ENCODE results near the gene SLC39A6. TPM values are rescaled to one million over a fixed set of nuclear protein-coding genes. Genes with fewer than 3 reads are reported as not detected.
A peak's percentile ranks its signal among the peaks of the same experiment; 100 is the strongest.
"Not testable (repeated sequence)": the region's sequence is repeated elsewhere in the genome, so short reads cannot be mapped to it uniquely, and the experiment has no call there.

The SLC39A6 gene
- total RNA-seq, 4 donors from 2014 or later: 15.4 to 55.2 (median 43.6) TPM

DNA sequence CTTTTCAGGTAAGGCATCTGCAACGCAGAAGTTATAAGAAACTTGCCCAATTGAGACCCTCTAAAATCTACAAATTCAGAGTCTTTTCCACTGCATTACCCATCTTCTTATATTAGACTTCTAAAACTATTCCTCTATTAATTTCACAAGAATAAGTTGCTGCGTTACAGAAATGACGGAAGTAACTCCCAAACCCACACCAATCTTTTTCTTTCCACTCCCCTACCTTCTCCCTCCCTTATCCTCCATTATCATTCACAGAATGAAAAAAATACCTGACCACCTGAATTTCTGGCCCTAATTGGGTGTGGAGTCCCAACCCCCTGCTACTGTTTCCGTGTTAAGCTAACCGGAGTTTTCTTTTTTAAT lies 62.5 kb downstream of the SLC39A6 start:
- H3K27me3 ChIP-seq: peaks cover 0 to 5% (median 0%) of the 10 kb centered on the region in 4 donors
- TF ChIP-seq, protein P1, sequence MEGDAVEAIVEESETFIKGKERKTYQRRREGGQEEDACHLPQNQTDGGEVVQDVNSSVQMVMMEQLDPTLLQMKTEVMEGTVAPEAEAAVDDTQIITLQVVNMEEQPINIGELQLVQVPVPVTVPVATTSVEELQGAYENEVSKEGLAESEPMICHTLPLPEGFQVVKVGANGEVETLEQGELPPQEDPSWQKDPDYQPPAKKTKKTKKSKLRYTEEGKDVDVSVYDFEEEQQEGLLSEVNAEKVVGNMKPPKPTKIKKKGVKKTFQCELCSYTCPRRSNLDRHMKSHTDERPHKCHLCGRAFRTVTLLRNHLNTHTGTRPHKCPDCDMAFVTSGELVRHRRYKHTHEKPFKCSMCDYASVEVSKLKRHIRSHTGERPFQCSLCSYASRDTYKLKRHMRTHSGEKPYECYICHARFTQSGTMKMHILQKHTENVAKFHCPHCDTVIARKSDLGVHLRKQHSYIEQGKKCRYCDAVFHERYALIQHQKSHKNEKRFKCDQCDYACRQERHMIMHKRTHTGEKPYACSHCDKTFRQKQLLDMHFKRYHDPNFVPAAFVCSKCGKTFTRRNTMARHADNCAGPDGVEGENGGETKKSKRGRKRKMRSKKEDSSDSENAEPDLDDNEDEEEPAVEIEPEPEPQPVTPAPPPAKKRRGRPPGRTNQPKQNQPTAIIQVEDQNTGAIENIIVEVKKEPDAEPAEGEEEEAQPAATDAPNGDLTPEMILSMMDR (IDR thresholded peaks at IDR 0.05): no peak
- no peak for TF ChIP-seq POLR2A (IDR thresholded peaks at IDR 0.05)
- 0 to 2% methylated on average over 5 of the region's 5 CpGs for WGBS, 2 donors
- peak overlapping the region; percentile 86 to 96 (median 94) for H3K27ac ChIP-seq
- no peaks in the 10 kb centered on the region for H3K9me3 ChIP-seq
- intact Hi-C loops (cut with DNase I): no loop called here
- H3K36me3 ChIP-seq: peaks cover 0 to 5% (median 0%) of the 10 kb centered on the region in 3 donors
- no peak for DNase-seq
- H3K4me1 ChIP-seq: peaks cover 7 to 24% (median 9%) of the 10 kb centered on the region in 3 donors
- peak overlapping the region; percentile 60 to 97 (median 86) for H3K4me3 ChIP-seq

DNA sequence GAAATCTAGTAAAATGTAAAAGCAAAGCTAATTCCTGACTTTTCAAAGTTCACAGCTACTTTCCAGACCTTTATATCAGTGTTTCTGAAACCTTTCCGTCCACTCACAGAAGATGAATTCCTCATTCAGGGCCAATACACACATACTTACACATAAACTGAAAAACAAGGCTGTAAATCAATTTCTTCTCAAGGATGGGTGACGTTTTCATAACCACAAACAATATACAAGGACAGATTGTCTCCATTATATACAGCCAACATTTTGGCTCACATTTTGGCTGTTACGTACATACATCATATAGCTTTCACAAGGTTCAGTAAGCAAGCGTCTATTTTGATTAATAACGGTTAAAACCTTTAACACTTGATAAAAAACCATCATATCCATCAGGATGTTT lies 63.1 kb downstream of the SLC39A6 start:
- no peak for TF ChIP-seq POLR2A (IDR thresholded peaks at IDR 0.05)
- Histone ChIP-seq H3K9me3 (no peaks in the 10 kb centered on the region), H3K36me3 (peaks cover 0 to 5% (median 0%) of the 10 kb centered on the region in 3 donors), H3K27me3 (peaks cover 0 to 5% (median 0%) of the 10 kb centered on the region in 4 donors), H3K4me1 (peaks cover 7 to 24% (median 9%) of the 10 kb centered on the region in 3 donors), H3K27ac (peak overlapping the region in 1 of 4 donors; percentile 96), H3K4me3 (peak overlapping the region; percentile 60 to 97 (median 86))
- WGBS, 2 donors: 22 to 39% methylated on average over 5 of the region's 5 CpGs
- intact Hi-C loops (cut with DNase I): no loop called here
- no peak for DNase-seq

DNA sequence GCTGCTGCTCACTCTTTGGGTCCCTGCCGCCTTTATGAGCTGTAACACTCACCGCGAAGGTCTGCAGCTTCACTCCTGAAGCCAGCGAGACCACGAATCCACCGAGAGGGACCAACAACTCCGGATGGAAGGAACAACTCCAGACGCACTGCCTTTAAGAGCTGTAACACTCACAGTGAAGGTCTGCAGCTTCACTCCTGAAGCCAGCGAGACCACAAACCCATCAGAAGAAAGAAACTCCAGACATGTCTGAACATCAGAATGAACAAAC lies 64.4 kb downstream of the SLC39A6 start:
- intact Hi-C loops (cut with DNase I); H3K9me3 ChIP-seq; H3K27ac ChIP-seq; DNase-seq; H3K27me3 ChIP-seq; H3K4me3 ChIP-seq; H3K36me3 ChIP-seq: not testable (repeated sequence)
- H3K4me1 ChIP-seq: peaks cover 7 to 24% (median 9%) of the 10 kb centered on the region in 3 donors
- WGBS, 2 donors: 89 to 95% methylated on average over 6 to 9 of the region's 9 CpGs

DNA sequence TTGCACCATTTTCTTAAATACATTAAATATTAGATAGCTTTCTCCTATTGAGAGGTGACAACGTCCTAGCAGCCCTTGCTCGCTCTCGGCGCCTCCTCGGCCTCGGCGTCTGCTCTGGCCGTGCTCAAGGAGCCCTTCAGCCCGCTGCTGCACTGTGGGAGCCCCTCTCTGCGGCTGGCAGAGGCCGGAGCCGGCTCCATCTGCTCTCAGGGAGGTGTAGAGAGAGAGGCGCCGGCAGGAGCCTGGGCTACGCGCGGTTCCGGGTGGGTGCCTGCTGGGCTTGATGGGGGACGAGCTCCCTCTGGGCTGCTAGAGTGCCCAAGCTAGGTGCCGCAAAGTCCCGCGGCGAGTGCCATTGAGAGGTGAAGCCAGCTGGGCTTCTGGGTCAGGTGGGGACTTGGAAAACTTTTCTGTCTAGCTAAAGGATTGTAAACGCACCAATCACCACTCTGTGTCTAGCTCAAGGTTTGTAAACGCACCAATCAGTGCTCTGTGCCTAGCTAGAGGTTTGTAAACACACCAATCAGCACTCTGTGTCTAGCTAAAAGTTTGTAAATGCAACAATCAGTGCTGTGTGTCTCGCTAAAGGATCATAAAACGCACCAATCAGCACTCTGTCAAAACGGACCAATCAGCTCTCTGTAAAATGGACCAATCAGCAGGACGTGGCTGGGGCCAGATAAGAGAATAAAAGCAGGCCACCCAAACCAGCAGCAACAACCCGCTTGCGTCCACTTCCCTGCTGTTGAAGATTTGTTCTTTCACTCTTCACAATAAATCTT lies 64.9 kb downstream of the SLC39A6 start:
- no peak overlapping the region for H3K27ac ChIP-seq
- no peaks in the 10 kb centered on the region for H3K9me3 ChIP-seq
- intact Hi-C loops (cut with DNase I): no loop called here
- no peak for TF ChIP-seq POLR2A (IDR thresholded peaks at IDR 0.05)
- TF ChIP-seq, protein P1 (IDR thresholded peaks at IDR 0.05): no peak
- peaks cover 7 to 24% (median 9%) of the 10 kb centered on the region in 3 donors for H3K4me1 ChIP-seq
- H3K4me3 ChIP-seq: no peak overlapping the region
- DNase-seq: no peak
- peaks cover 0 to 5% (median 0%) of the 10 kb centered on the region in 3 donors for H3K36me3 ChIP-seq
- 96 to 97% methylated on average over 13 to 27 of the region's 31 CpGs for WGBS, 2 donors
- H3K27me3 ChIP-seq: no peaks in the 10 kb centered on the region

DNA sequence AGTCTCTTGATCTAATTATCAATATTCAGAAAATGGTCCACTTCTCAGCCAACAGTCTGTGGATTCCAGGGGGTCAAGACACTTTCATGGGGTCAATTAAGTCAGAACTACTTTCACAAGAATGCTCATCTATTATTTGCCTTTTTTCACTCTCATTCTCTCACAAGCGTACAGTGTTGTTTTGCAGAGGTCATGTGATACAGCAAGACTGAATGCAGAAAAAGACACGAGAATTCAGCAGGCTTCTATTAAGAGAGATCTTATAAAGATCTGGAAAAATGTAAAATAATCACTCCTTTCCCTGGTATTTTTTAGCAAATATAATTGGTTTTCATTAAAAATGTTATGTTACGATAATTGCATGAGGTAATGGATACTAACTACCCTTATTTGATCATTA lies 70.5 kb downstream of the SLC39A6 start:
- H3K4me1 ChIP-seq: no peaks in the 10 kb centered on the region
- intact Hi-C loops (cut with DNase I): no loop called here
- H3K9me3 ChIP-seq: no peaks in the 10 kb centered on the region
- H3K27me3 ChIP-seq: no peaks in the 10 kb centered on the region
- H3K36me3 ChIP-seq: no peaks in the 10 kb centered on the region
- DNase-seq: no peak
- WGBS, 2 donors: 92 to 93% methylated on average over 3 of the region's 3 CpGs
- H3K4me3 ChIP-seq: no peak overlapping the region
- TF ChIP-seq, protein P1 (IDR thresholded peaks at IDR 0.05): no peak
- no peak for TF ChIP-seq POLR2A (IDR thresholded peaks at IDR 0.05)
- H3K27ac ChIP-seq: no peak overlapping the region

Other genes with a start within 250 kb of the SLC39A6 start
- 10 to 100 TPM; 30.3 to 54.1 (median 51.1) TPM for gene RPRD1A, start 61.8 kb downstream of the SLC39A6 start, total RNA-seq
- 10 to 100 TPM; 13.0 to 61.0 (median 28.0) TPM for gene ELP2, start 559 bp upstream of the SLC39A6 start, total RNA-seq
- 10 to 100 TPM in 1 of 4 donors, 1 to 10 TPM in 3; 4.4 to 11.8 (median 7.0) TPM for gene MOCOS, start 58.2 kb upstream of the SLC39A6 start, total RNA-seq
- gene FHOD3, start 168.4 kb upstream of the SLC39A6 start, total RNA-seq: 10 to 100 TPM in 1 of 4 donors, 1 to 10 TPM in 3; 3.1 to 29.6 (median 5.7) TPM

All from esophagus squamous epithelium (tissue), 5 donors.